Activated CD4-positive, alpha-beta T cell treated with anti-CD3 and anti-CD28 coated beads for 1 hour (primary cell): ENCODE results near the gene EEF1AKMT3.

Experiments
- DNase-seq: peaks from one replicate; pipeline ENCODE4 v3.0.0-alpha.2; 2020

EEF1AKMT3 gene

DNA sequence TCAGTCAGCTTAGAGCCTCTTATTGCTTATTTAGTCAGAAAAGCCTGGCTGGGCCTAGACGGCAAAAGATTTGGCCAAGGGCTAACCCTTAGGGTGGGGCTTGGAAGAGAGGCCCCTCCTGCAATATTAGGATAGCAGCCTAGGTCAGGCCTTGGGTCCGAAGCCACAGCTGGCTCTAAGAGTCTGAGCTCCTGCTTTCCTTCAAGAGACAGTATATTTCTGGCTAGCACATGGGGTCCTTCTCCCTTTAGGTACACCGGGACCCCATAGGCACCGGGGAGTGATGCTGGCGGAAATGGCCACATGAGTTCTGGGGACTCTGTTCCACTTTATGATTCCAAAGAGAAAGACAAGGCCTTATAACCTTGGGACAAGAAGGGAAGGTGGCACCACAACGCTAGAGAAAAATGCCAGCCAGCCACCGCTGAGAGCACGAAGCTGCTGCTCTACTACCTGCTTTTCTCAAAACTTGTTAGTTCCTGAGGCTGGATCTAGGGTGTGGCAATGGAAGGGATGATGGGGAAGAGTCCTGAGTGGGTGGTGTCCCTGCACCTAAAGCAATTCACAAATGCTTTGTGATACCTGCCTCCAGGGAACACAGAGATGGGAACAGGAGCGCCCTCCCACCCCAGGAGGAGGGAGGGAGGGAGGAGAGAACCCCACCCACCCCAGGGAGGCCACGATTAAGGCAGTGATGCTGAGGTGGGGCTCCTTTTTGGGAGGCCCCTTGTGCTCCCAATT is 49.2 kb downstream of the EEF1AKMT3 start:
- no peak for DNase-seq

DNA sequence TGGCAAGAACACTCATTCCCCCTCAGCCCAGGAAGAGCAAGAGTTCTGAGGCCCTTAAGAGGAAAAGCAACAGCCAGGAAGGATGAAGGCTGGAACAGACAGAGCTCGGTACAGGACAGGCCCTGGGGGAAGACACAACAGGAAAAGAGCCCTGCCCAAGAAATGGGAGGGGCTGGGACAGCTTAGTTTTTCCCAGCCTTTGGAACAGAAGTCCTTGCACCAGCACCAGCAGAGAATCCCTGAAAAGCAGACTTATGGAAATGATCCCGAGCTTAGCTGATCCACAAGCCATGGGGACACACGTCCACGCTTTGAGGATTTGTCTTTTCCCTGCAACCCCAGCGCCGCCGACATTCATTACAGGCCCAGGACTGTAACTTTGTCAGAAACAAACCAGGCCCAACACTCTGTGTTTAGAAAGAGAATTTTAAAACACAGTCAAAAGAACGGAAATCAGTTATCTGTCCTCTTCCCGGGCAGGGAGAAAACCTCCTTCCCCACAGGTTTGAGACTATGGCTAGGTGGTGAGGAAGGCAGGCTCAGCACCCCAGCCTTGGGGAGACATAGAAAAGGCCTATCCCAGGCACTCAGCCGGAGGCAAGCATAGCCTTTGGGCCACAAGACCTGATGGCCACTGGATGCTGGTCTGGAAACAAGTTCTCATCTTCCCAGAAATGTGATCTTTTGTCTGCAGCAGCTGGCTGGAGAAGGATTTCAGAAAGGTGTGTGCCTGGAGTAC is 50.1 kb downstream of the EEF1AKMT3 start:
- no peak for DNase-seq

GRCh38 chr12:57823131-57823907 is 50.9 kb downstream of the EEF1AKMT3 start:
- no peak for DNase-seq

DNA sequence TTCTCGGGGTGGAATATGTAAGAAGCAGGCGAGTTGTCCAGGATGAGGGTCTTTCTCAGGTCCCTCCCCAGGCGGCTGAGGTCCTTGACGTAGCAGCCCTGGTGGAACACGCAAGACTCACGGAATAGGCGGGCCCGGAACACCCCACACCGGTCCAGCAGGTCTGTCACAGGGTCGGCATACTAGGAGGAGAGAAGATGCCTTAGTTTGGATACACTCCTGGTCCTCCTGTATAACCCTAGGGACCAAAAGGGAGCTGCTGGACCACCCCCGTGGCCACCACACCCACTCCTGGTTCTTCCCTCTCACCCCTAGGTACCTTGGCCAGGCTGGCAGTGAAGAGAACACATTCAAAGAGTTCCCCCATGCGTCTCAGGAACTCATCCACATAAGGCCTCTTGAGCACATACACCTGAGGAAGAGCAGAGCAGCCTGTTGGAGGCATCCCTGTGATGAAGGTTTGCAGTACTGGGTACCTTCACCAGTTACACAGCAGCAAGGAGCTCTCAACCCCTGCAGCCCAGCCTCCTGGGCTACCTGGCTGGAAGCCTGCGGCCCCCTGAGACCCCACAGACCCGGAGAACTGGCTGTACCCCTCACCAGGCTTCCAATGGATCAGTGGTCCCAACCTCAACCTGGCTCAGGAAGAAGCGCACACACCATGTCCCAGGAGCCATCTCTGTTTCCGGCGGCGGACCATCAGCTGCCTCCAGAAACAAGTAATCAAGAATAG is 51.7 kb downstream of the EEF1AKMT3 start:
- DNase-seq: no peak

DNA sequence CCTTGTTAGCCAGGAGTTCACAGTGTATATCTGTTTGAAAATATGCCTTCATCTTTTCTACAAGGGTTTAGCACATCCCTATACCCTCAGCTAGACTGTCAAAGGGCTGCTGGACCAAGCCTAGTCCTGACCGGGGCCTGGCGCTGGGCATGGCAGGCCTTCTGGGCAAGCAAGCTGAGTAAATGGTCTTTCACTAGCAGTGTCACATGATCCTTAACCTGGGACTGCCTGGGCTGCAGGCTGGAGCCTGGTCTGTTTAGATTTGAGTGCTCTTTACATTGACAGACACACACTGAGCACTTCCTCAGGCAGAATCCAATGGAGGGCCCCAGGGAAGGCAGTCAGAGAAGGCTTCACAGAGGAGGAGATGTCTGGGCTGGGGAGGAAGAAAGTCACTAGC is 53.0 kb downstream of the EEF1AKMT3 start:
- DNase-seq: no peak

DNA sequence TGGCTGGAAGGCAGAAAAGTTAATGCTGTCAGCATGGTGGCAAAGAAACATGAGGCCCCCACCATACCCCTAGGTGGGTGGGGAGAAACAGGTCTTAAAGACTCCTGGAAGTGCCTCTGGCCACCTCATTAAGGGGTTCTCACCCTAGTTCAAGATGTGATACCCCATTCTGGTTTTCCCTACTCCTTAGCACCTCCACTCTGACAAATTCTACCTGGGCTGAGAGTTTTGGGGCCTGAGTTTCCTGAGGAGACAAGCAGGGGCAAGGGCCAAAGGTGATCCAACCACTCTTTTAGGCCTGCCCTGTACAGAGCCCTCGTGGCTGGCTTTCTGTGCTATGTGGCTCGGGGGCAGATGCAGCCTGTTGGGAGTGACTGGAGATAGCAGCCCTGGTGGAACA is 54.0 kb downstream of the EEF1AKMT3 start:
- DNase-seq: no peak

DNA sequence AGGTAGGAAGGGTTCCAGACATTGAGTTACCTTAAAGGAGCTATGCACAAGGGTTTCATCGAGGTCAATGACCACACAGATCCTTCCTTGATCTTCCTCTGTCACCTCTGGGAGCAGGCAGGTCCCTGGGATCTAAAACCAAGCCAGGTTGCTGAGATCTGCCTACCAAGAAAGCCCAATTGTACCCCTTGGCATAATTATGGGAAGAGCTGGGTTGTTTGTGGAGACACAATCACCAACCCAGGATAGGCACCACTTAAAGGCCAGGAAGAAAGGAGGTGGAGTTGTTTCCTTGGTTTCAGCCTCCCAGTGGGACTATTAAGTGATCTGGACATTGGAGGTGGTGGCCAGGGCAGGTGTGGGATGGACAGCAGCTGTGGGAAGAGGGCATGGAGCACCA is 54.6 kb downstream of the EEF1AKMT3 start:
- DNase-seq: no peak

DNA sequence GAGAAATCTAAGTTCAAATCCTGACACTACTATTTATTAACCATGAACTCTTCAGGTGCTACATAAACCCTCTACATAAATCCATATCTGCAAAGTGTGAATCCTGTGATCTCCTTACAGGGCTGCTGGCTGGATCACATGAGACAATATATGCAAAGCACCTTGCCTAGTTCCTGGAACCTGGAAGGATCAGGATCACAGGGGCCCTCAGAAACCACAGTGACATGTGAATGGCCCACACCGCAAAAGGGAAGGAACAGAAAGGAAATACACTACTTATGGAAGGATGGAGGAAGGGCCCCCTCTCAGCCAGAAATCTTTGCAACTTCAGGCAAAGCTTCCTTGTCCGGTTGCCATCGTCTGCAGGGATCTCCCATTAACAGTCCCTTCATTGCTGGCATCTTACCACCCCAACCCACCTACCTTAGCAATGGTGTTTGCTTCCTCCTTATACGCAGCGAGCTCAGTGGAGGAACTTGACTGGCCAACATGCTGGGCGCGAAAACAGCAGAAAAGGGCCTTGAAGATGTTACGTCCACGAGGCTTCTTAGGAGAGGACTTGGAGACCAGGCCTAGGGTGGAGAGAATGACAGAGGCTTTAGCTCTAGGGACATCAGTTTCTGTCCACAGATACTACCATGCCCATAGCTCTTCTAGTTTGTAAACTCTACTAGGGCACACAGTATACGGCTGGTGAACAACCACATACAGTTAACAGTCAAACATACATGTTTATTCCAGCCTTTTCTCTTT is 56.8 kb downstream of the EEF1AKMT3 start:
- DNase-seq: no peak

DNA sequence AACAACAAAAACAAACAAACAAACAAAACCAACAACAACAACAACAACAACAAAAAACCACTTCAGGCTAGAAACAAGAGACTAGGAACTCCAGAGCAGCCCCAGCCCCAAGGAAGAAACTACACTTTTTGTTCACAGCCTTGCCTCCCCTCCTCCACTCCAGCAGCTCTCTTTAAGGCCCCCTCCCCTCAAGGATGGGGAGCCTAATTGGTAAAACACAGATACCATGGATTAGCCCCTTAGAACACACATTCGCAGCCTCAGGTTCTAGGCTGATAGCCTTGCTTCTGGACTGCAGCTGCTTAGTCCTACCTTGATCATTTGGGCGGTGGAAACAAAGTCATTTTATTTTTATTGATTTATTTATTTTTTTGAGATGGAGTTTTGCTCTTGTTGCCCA is 58.0 kb downstream of the EEF1AKMT3 start:
- DNase-seq: no peak
